GM18499 (cell line): ENCODE measurements around the gene CERS6.

Experiments
- ATAC-seq: cut with Tn5 transposase; IDR thresholded peaks from one replicate; pipeline ENCODE4 v1.9.1; 2021; ENCODE audit warnings: moderate number of reproducible peaks; ENCODE audit not compliant: insufficient read depth, unreplicated experiment

The CERS6 gene

GRCh38 chr2:168561991-168562390 lies 105.9 kb downstream of the CERS6 start:
- ATAC-seq, result no peak

DNA sequence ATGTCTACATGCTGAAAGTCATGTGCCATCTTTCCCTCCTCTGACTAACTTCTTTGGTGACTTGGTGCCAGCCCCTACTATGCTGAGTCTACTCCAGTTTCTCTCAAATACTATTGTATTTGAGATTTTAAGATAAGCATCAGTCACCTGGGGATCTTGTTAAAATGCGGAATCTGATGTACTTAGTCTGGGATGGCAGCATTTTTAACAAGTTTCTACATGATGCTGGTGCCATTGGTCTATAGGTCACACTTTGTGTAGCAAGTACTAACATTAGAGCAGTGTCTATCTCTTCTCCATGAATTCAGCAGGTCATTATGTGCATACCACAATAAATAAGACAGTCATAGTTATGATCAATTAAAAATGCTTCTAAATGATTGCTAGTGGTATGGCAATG lies 106.9 kb downstream of the CERS6 start:
- ATAC-seq, result no peak

DNA sequence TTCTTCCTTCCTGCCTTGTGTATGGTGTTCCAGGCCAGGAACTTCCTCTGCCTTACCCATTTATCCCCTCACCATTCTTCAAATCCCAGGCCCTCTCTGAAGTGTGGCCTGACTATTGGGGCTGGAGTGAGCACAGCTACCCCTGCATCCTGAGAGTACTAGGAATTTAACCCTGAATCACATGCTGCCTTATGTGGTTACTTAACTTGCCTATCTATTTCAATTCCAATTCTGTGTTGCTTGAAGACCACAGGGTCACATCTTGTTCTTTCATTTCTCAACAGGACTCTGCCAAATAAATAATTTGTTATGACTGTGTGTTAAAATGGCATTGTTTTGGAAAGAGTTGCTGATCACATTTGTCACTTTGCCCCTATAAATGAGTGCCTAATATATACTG lies 108.6 kb downstream of the CERS6 start:
- ATAC-seq, result no peak

- ATAC-seq, result no peak
Observed at GRCh38 chr2:168565112-168565511, 109.0 kb downstream of the CERS6 start.

- ATAC-seq, result no peak
Observed at GRCh38 chr2:168565512-168565911, 109.4 kb downstream of the CERS6 start.

DNA sequence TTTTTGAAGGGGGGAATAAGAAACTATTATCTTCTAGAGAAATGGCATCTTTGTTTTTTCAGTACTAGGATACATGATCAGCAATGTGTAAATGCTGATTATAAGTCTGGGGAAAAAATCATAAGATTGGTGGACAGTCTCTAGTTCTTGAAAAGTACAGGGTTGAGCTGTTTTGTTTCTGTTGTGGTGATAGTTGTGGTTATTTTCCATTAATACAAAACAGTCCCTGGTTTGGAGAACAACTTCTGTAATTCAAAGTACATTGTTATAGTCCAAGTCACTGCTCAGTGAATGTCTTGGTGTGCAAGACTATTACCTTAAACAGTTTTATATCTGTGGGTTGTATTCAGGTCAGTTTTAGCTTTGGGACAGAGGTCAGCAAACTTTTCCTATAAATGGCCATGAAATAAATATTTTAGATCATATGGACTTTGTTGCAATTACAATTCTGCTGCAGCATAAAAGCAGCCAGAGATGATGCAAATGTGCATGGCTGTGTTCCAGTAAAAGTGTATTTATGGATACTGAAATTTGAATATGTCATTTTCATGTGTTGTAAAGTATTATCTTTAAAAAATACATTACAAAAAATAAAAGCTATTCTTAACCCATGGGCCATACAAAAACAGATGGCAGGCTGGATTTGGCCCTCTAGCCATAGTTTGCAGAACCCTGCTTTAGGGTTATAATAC lies 111.0 kb downstream of the CERS6 start:
- no peak for ATAC-seq

GRCh38 chr2:168567836-168568235 lies 111.8 kb downstream of the CERS6 start:
- ATAC-seq, result no peak

- ATAC-seq, result no peak
Observed at GRCh38 chr2:168568476-168569267, 112.6 kb downstream of the CERS6 start.

- no peak for ATAC-seq
Observed at GRCh38 chr2:168571061-168571460, 115.0 kb downstream of the CERS6 start.

GRCh38 chr2:168573128-168573903 lies 117.2 kb downstream of the CERS6 start:
- no peak for ATAC-seq

- no peak for ATAC-seq
Observed at GRCh38 chr2:168574856-168575630, 119.0 kb downstream of the CERS6 start.

DNA sequence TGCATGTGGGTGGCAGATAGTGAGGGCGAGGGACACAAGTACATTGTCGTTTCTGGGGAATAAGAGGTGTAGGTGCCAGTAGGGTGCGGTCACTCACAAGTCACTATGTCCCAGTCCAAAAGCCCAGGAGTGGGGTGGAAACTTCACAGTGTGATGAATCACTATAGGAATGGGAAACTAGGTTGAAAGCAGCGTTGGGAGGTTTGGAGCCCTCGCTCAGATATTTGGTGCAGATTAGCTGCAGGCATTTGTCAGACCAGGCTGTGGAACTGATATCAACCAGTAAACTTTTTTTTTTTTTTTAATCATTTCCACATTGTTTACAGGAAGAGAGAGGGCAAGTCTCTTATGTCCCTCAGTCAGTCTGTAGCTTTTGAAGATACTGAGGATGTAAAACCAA lies 121.8 kb downstream of the CERS6 start:
- no peak for ATAC-seq

GRCh38 chr2:168583064-168583709 lies 127.1 kb downstream of the CERS6 start:
- ATAC-seq, result no peak

DNA sequence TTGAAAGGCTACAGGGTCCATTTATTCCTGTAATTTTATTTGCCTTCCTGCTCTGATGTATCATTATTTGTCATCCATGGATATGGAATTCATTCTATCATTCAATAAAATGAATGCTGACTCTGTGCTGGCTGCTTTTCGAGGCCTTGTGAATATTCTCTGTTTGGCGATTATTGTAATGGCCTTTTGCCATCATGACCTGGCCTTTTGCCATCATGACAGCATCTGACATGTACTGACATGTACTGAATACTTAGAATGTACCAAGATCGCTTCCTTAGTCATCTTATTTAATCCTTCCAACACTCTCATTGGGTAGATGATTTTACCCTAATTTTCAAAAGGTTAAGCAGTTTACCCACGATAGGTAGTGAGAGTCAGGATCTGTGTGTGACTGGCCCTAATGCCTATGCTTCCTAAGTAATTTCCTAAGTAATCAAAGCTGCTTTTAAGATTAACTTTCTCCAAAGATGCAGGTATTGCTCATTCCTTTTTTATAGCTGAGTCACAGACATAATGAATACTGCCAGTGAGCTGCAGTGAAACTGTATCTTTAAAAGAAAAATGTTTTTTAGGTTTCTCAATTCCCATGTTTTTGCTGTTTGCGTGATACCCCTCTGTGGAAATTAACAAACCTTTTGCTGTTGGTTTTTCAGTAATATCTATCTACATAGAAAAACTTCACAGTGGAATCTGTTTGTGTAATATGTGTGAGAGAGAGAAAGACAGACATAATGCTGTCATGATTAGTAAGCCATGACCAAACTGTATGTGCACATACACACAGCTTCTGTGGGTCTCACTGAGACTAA lies 127.8 kb downstream of the CERS6 start:
- no peak for ATAC-seq

- ATAC-seq, result no peak
Observed at GRCh38 chr2:168584911-168585310, 128.8 kb downstream of the CERS6 start.

GRCh38 chr2:168585700-168586099 lies 129.6 kb downstream of the CERS6 start:
- ATAC-seq, result no peak

GRCh38 chr2:168587307-168587706 lies 131.2 kb downstream of the CERS6 start:
- ATAC-seq, result no peak

DNA sequence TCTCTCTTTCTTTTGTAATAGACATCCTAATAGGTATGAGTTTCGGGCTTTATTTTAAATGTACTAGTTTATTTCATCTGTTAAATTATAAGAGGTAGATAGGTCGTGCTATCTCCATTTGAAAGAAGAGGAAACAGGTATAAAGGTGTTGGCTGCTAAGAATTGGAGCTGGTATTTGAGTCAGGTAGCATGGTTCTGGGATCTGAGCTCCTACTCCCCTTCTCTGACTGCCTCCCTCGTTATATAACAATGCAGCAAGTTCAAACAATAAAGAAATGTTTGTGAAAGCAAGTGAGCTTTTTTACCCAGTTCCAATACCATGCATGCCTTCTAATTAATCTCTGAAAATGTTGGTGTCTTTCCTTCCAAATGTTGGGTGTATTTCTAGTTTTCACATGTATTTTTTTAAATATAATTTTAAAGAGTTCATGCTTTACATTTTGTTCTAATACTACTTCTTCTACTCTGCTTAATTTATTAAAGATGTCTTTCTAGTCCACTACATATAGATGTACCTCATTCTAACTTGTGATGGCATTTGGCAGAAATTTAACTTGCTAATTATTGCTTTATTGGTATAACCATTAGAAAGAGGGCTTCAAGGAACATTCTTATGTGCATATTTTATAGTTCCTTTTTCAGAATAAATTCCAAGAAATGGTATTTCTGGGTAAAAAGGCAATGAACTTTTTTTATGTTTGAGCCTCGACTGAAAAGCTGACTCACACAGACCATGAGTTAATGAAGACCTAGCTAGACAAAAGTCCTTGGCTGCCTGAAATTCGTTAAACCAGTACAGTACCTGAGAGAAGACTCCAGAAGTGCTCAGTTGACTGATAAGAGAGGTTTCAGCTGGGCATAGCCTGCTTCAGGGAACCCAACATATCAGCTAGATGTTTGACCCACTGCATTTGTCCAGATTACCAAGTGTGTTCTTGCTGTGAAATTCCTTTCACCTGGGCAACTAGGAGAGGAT lies 133.5 kb downstream of the CERS6 start:
- no peak for ATAC-seq
